Psoas muscle (tissue), 8 donors: ENCODE results near the gene SHISAL1. TPM values are rescaled to one million over a fixed set of nuclear protein-coding genes. Genes with fewer than 3 reads are reported as not detected.

Experiments
- ATAC-seq, 4 donors: fragments of 200-7000 bp; cut with Tn5 transposase; one replicate each; pipeline ENCODE4 v1.9.1; 2020; ENCODE audit warnings: moderate library complexity in 3 of 4, mild to moderate bottlenecking in 2 of 4
- DNase-seq, 2 donors: peaks; one replicate each; pipeline ENCODE4 v3.0.0-alpha.2; 2020
- H3K27ac ChIP-seq: fragments of 200-600 bp; one replicate; pipeline ENCODE4 v1.8.0; 2022
- H3K27me3 ChIP-seq, 3 donors: fragments of 200-600 bp in 1 of 3; one replicate each; pipeline versions ENCODE4 v1.6.1 to v1.8.0; 2013 to 2022; ENCODE audit warnings: low read length in 2 of 3, mild to moderate bottlenecking in 2 of 3, moderate library complexity in 1 of 3; ENCODE audit not compliant: insufficient read depth in 3 of 3
- H3K36me3 ChIP-seq, 2 donors: fragments of 200-600 bp in 1 of 2; one replicate each; pipeline versions ENCODE4 v1.6.1 to v1.8.0; 2013 to 2022; ENCODE audit warnings: low read depth in 1 of 2, mild to moderate bottlenecking in 1 of 2, moderate library complexity in 1 of 2; ENCODE audit not compliant: insufficient read depth in 1 of 2
- H3K4me1 ChIP-seq: fragments of 200-600 bp; one replicate; pipeline ENCODE4 v1.8.0; 2022
- H3K4me3 ChIP-seq: fragments of 200-600 bp; one replicate; pipeline ENCODE4 v1.8.0; 2022; ENCODE audit warnings: mild to moderate bottlenecking
- H3K9me3 ChIP-seq: fragments of 200-600 bp; one replicate; pipeline ENCODE4 v1.8.0; 2022
- WGBS, 3 donors: extraction: QIAGEN DNeasy Blood & Tissue Kit; methylation state at CpG; one replicate each; pipeline versions ENCODE4 v1.1.6 to v1.1.7; 2013; 5-methylcytosine and 5-hydroxymethylcytosine counted together
- intact Hi-C, 2 donors: fragments of 100-400 bp; cut with DNase I; formaldehyde crosslinking; loops; one replicate each; pipeline versions ENCODE4 v1.11.0 to v1.14.2; 2022
- polyA plus RNA-seq, 3 donors: library from polyadenylated mRNA; stranded (reverse); fragments of 200-250 nt; gene quantifications; one replicate each; pipeline ENCODE4 v1.2.3, GENCODE V29; 2013
- total RNA-seq, 4 donors: library from RNA; stranded (reverse); fragmentation: NEBNext Ultra II Directional in 2 of 4; extraction: Animal tissue kit (Norgen Biotek cat#: 25700) in 2 of 4; gene quantifications; one replicate each; pipeline versions ENCODE4 v1.2.1 to v1.2.4, GENCODE V29; 2021 to 2023
- TF ChIP-seq, protein P1 (sequence below): fragments of 200-600 bp; IDR thresholded peaks from one replicate; pipeline ENCODE4 v1.8.0; 2022; ENCODE audit warnings: antibody characterized with exemption
- donor health status: healthy with polysubstance abuse.
- donor health status: DM: no; HTN: no; CAD: no; lungs with moderate emphysema.
- donor health status: Bipolar disorder and iron deficiency.
- donor health status: healthy.
- donor health status: DM: yes; HTN: yes; CAD: no.
- donor health status: DM: no; HTN: no; CAD: no.
- donor health status: DM: no; HTN: no; CAD: no.
- donor health status: DM: yes; HTN: yes; CAD: no.

The SHISAL1 gene
- total and polyA plus RNA-seq, 7 donors, result 0.01 to 0.24 (median 0.06) TPM; not detected in 1

- Histone ChIP-seq H3K27me3 (peaks cover 0 to 16% (median 3%) of the 10 kb centered on the region in 3 donors), H3K9me3 (no peaks in the 10 kb centered on the region), H3K27ac (no peak overlapping the region), H3K4me3 (no peak overlapping the region), H3K4me1 (no peaks in the 10 kb centered on the region), H3K36me3 (no peaks in the 10 kb centered on the region)
- WGBS, 3 donors, result 75 to 85% (median 78%) methylated on average over 11 of the region's 11 CpGs
- intact Hi-C loops, result loop anchor here in 1 of 2 donors (5.0 kb wide), 1 partner anchor 50 kb away; no protein-coding TSS in a partner anchor
- TF ChIP-seq, protein P1, sequence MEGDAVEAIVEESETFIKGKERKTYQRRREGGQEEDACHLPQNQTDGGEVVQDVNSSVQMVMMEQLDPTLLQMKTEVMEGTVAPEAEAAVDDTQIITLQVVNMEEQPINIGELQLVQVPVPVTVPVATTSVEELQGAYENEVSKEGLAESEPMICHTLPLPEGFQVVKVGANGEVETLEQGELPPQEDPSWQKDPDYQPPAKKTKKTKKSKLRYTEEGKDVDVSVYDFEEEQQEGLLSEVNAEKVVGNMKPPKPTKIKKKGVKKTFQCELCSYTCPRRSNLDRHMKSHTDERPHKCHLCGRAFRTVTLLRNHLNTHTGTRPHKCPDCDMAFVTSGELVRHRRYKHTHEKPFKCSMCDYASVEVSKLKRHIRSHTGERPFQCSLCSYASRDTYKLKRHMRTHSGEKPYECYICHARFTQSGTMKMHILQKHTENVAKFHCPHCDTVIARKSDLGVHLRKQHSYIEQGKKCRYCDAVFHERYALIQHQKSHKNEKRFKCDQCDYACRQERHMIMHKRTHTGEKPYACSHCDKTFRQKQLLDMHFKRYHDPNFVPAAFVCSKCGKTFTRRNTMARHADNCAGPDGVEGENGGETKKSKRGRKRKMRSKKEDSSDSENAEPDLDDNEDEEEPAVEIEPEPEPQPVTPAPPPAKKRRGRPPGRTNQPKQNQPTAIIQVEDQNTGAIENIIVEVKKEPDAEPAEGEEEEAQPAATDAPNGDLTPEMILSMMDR, result no peak
- ATAC-seq, result no peak
- no peak for DNase-seq
These were observed 110.4 kb downstream of the SHISAL1 start for GRCh38 chr22:44202261-44202789.

DNA sequence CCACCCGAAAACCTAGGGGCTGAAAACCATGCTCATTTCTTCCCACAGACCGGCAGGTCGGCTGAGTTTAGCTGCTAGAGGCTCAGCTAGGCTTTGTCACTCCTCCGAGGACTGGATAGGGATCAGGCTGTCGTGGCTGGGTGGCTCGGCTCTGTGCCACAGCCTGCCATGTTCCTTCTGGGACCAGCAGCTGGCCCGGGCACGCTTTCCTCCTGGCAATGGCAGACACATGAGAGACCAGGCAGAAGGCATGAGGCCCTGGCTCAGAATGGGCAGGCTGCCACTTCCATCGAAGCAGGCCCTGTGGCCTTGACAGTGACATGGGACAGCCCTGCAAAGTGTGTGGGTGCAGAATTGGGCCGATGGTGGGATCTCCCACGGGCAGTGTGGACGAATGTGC, 111.1 kb downstream of the SHISAL1 start:
- no peaks in the 10 kb centered on the region for H3K9me3 ChIP-seq
- no peak for ATAC-seq
- H3K36me3 ChIP-seq, result no peaks in the 10 kb centered on the region
- TF ChIP-seq, protein P1, result no peak
- H3K27ac ChIP-seq, result no peak overlapping the region
- peaks cover 0 to 20% (median 3%) of the 10 kb centered on the region in 3 donors for H3K27me3 ChIP-seq
- no peaks in the 10 kb centered on the region for H3K4me1 ChIP-seq
- no peak overlapping the region for H3K4me3 ChIP-seq
- WGBS, 3 donors, result 28 to 39% (median 37%) methylated on average over 12 of the region's 12 CpGs
- intact Hi-C loops, result loop anchor here in 1 of 2 donors (5.0 kb wide), 1 partner anchor 49 kb away; no protein-coding TSS in a partner anchor
- DNase-seq, result no peak

- H3K4me3 ChIP-seq, result no peak overlapping the region
- H3K27ac ChIP-seq, result no peak overlapping the region
- H3K36me3 ChIP-seq, result no peaks in the 10 kb centered on the region
- WGBS, 3 donors, result 62 to 80% (median 67%) methylated on average over 17 of the region's 17 CpGs
- no peaks in the 10 kb centered on the region for H3K9me3 ChIP-seq
- ATAC-seq, result no peak
- peaks cover 0 to 20% (median 3%) of the 10 kb centered on the region in 3 donors for H3K27me3 ChIP-seq
- H3K4me1 ChIP-seq, result no peaks in the 10 kb centered on the region
- TF ChIP-seq, protein P1, result no peak
- DNase-seq, result no peak
- intact Hi-C loops, result loop anchor here in 1 of 2 donors (5.0 kb wide), 1 partner anchor 49 kb away; no protein-coding TSS in a partner anchor
These were observed 111.7 kb downstream of the SHISAL1 start for GRCh38 chr22:44200855-44201550.

- no peaks in the 10 kb centered on the region for H3K36me3 ChIP-seq
- H3K27me3 ChIP-seq, result peaks cover 0 to 20% (median 3%) of the 10 kb centered on the region in 3 donors
- H3K9me3 ChIP-seq, result no peaks in the 10 kb centered on the region
- H3K4me3 ChIP-seq, result no peak overlapping the region
- no peaks in the 10 kb centered on the region for H3K4me1 ChIP-seq
- H3K27ac ChIP-seq, result no peak overlapping the region
- DNase-seq, result no peak
- intact Hi-C loops, result loop anchor here in 1 of 2 donors (5.0 kb wide), 1 partner anchor 48 kb away; no protein-coding TSS in a partner anchor
- TF ChIP-seq, protein P1, result no peak
- no peak for ATAC-seq
- 78 to 83% (median 81%) methylated on average over 6 of the region's 6 CpGs for WGBS, 3 donors
These were observed 112.3 kb downstream of the SHISAL1 start for GRCh38 chr22:44200451-44200850.
